ENCODE measurements around the gene RAB3C. TPM values are rescaled to one million over a fixed set of nuclear protein-coding genes. Genes with fewer than 3 reads are reported as not detected.

The RAB3C gene
- total RNA-seq, 1 donor from 2014 or later: 16.1 TPM

GRCh38 chr5:58786035-58786434 is 203.2 kb downstream of the RAB3C start:
- TF ChIP-seq CTCF (IDR thresholded peaks at IDR 0.05; ENCODE audit: unreplicated experiment): no peak
- Mint-ChIP-seq H3K4me3 (ENCODE audit: unreplicated experiment) (no peak overlapping the region), H3K9me3 (ENCODE audit: unreplicated experiment) (no peaks in the 10 kb centered on the region), H3K36me3 (ENCODE audit: low read depth, unreplicated experiment) (no peaks in the 10 kb centered on the region), H3K4me1 (ENCODE audit: unreplicated experiment) (peaks cover 2% of the 10 kb centered on the region), H3K27ac (ENCODE audit: unreplicated experiment) (no peak overlapping the region), H3K27me3 (ENCODE audit: unreplicated experiment) (no peaks in the 10 kb centered on the region)
- DNase-seq (ENCODE audit: low spot score): no peak

- DNase-seq (ENCODE audit: low spot score): no peak
- Mint-ChIP-seq H3K4me3 (ENCODE audit: unreplicated experiment) (no peak overlapping the region), H3K27me3 (ENCODE audit: unreplicated experiment) (no peaks in the 10 kb centered on the region), H3K4me1 (ENCODE audit: unreplicated experiment) (peaks cover 2% of the 10 kb centered on the region), H3K36me3 (ENCODE audit: low read depth, unreplicated experiment) (no peaks in the 10 kb centered on the region), H3K27ac (ENCODE audit: unreplicated experiment) (no peak overlapping the region), H3K9me3 (ENCODE audit: unreplicated experiment) (no peaks in the 10 kb centered on the region)
- no peak for TF ChIP-seq CTCF (IDR thresholded peaks at IDR 0.05; ENCODE audit: unreplicated experiment)
These were observed 203.9 kb downstream of the RAB3C start for GRCh38 chr5:58786711-58787303.

GRCh38 chr5:58787987-58788386 is 205.1 kb downstream of the RAB3C start:
- TF ChIP-seq CTCF (IDR thresholded peaks at IDR 0.05; ENCODE audit: unreplicated experiment): no peak
- Mint-ChIP-seq H3K27me3 (ENCODE audit: unreplicated experiment) (no peaks in the 10 kb centered on the region), H3K27ac (ENCODE audit: unreplicated experiment) (no peak overlapping the region), H3K4me1 (ENCODE audit: unreplicated experiment) (peaks cover 2% of the 10 kb centered on the region), H3K4me3 (ENCODE audit: unreplicated experiment) (no peak overlapping the region), H3K9me3 (ENCODE audit: unreplicated experiment) (no peaks in the 10 kb centered on the region), H3K36me3 (ENCODE audit: low read depth, unreplicated experiment) (no peaks in the 10 kb centered on the region)
- DNase-seq (ENCODE audit: low spot score): no peak

GRCh38 chr5:58793888-58794657 is 211.2 kb downstream of the RAB3C start:
- no peak overlapping the region for H3K27ac Mint-ChIP-seq (ENCODE audit: unreplicated experiment)
- H3K4me3 Mint-ChIP-seq (ENCODE audit: unreplicated experiment): no peak overlapping the region
- no peak for DNase-seq (ENCODE audit: low spot score)

More at GRCh38 chr5:58793888-58794657, 211.2 kb downstream of the RAB3C start:
- Mint-ChIP-seq H3K9me3 (ENCODE audit: unreplicated experiment) (no peaks in the 10 kb centered on the region), H3K36me3 (ENCODE audit: low read depth, unreplicated experiment) (no peaks in the 10 kb centered on the region), H3K4me1 (ENCODE audit: unreplicated experiment) (peaks cover 7% of the 10 kb centered on the region), H3K27me3 (ENCODE audit: unreplicated experiment) (no peaks in the 10 kb centered on the region)
- TF ChIP-seq CTCF (IDR thresholded peaks at IDR 0.05; ENCODE audit: unreplicated experiment): no peak
